Measurements from ENCODE around the gene ANO6. TPM values are rescaled to one million over a fixed set of nuclear protein-coding genes. Genes with fewer than 3 reads are reported as not detected.

The ANO6 gene
- polyA plus RNA-seq, 1 donor: 73.3 TPM

DNA sequence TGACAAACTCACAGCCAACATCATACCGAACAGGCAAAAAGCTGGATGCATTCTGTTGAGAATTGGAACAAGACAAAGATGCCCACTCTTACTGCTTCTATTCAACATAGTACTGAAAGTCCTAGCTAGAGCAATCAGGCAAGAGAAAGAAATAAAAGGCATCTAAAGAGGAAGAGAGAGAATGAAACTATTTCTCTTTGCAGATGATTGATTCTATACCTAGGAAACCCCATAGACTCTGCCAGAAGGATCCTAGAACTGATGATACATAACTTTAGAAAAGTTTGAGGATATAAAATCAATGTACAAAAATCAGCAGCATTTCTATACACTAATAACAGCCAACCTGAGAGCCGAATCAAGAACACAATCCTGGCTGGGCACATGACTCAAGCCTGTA is 6.1 kb upstream of the ANO6 start:
- no peak for DNase-seq

DNA sequence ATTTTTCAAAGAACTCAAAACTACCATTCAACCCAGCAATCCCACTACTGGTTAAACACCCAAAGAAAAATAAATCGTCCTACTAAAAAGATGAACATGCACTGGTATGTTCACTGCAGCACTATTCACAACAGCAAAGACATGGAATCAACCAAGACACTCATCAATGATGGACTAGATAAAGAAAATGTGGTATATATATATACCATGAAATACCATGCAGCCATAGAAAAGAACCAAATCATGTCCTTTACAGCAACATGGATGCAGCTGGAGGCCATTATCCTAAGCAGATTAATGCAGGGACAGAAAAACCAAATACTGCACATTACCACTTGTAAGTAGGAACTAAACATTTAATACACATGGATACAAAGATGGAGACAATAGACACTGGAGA is 3.8 kb upstream of the ANO6 start:
- DNase-seq: no peak

DNA sequence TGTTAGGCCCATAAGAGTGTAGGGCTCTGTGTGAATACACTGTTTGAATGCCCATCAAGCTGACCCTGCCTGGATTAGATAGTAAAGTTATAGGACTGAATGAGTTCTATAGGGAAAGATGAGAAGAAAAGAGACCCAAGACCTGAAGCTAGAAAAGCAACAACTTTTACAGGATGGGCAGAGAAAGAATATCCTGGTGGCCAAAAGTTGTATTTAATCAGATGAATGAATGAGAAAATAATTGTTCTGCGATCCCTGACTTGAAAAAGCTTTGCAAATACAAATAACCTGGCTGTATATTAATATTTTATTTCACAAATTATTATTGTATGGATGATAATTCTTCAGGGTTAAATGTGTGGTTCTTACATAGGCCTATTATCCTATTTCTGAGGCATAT is 2.8 kb upstream of the ANO6 start:
- DNase-seq: no peak

DNA sequence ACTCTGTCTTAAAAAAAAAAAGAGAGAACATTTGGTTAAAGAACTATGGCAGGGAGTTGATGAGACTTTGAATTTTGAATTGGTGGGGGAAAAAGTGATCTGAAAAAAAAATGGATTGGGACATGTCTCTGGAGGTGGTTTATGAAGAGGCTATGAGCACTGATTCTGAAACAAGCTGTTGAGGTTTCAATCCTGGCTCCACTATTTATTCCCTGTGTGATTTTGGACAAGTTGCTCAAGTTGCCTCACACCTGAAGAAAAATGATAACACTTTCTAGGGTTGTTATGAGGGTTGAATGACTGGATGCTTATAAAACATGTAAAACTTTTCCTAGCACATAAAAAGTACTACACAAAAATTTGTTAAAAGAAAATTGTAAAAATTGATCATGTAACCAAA is 1.8 kb upstream of the ANO6 start:
- DNase-seq: no peak

DNA sequence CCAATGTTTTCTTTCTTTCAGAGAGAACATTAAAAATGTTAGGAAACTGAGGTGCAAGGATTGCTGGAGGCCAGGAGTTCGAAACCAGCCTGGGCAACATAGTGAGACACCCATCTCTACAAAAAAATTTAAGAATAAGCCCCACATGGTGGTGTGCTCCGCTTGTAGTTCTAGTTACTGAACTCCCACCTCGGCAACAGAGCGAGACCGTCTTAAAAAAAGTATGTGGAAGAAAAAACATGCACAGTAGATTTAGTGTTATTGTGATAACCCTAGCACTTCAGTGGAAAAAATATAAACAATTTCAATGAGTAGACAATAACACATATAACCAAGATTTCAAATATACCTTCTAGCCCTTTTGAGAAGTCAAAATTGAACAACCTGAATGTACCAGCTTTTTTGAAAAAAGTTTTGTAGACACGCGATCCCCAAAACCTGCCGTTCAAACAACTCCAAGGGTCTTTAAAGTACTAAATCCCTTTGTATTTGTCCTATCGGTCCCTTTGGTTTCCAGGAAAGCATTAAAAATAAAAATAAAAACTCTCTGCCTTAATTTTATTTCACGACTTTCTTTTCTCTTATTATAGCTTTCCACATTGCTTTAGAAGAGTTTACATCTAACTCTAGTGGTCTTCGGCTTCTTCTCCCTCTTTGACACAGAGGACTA is 1.0 kb upstream of the ANO6 start:
- peak; percentile 38 for DNase-seq

DNA sequence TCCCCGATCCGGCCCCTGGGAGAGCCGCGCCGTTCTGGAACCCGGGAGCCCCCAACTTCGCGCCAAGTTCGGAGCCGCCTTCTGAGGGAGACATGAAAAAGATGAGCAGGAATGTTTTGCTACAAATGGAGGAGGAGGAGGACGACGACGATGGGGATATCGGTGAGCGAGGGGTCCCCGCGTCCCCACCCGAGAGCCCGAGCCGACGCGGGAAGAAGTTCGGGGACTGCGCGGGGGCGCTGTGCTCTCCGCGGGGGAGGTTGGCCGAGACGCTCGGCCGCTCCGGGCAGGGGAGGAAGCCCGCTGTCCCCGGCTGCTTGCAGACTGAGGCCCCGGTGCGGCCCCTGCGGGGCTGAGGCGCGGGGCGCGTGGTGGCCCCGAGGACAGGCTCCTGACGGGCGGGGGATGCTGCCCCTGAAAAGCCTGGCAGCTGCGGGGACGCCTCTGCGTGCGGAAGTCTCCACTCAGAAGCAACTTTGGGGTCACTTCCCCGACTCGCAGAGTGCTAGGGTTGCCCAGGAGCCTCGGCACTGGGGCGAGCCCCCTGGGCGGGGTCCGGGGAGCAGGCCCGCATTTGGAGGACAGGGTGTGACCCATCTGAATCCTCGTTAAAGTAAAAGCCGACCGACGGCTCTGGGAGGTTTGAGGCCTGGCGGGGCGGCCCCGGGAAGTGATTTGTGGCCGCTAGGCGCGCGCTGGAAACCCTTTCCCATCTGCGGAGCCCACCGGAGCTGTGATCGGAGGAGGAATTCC is 511 bp downstream of the ANO6 start:
- peak; percentile 41 for DNase-seq

DNA sequence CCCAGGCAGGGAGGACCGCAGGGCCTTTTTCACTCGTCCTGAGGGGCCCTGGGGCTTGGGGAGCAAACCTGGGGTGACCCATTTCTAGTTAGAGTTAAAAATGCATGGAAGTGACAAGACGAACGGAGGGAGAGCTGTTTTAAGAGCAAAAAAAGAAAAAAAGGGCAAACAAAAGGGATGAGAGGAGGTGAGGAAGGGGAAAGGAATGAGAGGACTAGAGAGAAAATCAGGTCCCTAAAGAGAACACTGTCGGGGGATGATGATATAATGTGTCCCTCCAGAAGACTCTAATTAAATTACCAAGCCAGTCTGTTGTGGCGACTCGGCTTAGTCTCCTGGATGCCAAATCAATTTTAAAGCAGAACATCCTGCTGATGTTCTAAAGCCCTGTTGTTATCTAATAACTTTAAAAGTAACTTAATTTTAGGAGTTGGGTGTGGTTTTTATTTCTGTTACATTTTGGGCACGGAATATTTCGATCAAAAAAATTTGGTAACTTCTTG is 1.1 kb downstream of the ANO6 start:
- DNase-seq: no peak

DNA sequence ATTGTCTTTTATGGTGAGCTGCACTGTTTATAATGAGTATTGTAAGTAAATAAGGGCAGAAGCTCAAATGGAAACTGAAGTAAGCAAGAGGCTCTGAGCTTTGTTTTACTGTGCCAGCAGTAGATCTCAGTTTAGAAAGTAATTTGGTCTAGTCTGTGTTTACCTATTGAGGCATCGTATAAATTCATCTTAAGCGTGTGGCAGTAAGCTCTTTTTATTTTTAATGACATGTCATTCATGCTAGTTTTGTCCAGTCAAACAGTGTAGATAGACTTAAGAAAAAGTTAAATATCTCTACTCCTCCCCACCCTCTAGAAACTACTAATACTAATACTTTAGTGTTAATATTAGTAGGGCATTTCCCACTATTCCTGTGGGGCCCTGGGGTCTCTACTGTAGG is 2.0 kb downstream of the ANO6 start:
- DNase-seq: no peak

DNA sequence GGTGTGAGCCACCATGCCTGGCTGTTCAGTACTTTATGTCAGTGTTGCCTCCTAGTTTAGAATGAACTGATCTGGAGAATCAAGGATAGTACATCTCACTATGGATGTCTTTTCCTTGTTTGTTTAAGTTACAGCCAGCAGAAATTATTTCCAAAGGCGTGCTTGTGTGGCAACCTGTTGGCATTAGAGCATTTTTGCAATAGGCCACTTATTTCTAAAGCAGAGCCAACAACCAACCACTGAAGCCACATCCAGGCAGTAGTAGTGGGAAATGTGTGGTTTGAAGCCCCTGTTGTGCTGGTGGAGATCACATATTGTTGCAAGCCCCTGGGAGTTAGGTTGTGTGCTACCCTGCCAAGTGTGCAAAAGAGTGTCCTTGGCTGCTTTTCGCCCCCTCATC is 3.7 kb downstream of the ANO6 start:
- DNase-seq: no peak

DNA sequence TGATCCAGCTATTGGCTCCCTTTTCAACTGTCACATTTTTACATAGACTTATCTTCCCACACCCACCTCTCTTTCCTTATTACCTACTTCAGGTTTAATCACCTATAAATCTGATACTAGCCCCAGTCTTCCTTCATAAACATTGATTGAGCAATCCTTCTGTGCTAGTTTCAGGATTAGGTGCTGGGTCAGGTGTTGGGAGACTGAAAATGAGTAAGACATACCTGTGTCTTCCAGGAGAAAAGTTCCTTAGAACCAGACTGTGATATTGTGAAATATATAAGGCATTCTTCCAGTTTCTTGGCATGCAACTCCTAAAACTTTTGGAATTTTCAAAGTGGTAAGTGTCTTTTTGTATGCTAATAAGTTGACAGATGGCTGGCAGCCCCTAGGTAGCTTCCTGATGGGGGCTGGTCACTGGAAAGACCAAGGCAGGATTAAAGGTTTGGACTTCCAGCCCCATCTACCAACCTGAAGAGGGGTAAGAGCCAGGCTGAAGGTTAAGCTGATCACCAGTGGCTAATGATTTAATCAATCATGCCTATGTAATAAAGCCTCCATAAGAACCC is 4.6 kb downstream of the ANO6 start:
- no peak for DNase-seq

DNA sequence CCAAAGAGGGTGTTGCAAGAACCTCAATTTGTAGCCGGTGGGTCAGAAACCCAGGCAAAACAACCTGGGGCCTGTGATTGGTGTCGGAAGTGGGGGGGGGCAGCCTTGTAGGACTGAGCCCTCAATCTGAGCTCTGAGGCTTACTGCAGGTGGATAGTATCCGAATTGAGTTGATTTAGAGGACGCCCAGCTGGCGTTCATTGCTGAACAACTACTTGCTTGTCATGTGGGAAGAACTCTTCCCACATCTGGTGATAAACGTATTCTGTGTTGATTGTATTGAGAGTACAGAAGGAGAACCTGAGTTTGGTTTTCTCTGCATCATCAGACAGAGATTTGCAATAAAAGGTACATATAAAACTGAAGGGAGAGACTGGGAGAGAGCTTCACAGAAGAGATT is 5.1 kb downstream of the ANO6 start:
- no peak for DNase-seq

DNA sequence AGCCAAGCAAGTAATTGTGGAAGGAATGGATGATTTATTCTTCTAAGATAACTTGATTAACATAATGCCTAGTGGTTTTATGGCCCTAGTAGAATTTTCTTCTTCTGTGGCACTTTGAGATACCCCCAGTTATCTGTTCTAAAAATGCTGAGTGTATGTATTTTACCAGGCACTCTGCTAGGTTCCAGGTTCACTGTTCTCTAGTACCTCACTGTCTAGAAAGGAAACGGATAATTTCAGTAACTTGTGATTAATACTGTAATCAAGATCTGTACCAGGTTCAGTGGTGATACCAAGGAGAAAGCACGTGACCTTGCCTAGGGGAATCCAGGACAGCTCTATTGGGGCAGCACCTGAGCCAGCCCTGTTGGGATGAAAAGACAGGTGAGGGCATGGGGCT is 8.0 kb downstream of the ANO6 start:
- no peak for DNase-seq

DNA sequence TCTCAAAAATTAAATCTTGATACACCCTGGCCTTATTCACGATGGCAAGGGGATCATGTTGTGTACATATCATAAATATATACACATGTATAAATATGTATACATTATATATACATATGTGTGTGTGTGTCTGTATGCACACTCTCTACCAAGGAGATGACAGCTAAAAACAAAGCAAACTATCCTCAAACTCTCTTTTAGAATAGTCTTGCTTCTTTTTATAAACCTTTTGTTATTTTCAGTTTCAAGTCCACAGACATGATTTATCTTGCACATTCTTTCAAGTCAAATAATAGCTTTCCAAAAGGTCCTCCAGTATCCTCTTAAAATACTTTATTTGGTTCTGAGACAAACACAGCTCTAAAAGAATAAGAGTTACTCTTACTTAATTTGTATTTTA is 8.4 kb downstream of the ANO6 start:
- DNase-seq: no peak

DNA sequence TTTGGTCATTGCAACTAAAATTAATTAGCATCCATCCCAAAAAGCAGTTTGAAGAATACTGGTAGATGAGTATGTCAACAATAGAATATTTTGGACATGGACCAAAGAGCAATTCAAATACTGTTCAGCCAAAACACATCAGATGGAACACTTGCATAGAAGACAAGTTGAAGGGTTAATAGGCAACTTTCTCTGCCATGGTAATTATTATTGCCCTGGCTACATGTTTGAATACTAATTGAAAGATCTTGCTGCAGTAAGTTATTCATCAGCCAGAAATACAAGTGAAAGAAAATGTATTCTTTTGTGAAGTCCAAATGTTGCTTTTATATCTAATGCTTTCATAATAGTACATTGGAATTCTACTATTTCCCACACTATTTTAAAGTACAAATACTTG is 10.1 kb downstream of the ANO6 start:
- no peak for DNase-seq

DNA sequence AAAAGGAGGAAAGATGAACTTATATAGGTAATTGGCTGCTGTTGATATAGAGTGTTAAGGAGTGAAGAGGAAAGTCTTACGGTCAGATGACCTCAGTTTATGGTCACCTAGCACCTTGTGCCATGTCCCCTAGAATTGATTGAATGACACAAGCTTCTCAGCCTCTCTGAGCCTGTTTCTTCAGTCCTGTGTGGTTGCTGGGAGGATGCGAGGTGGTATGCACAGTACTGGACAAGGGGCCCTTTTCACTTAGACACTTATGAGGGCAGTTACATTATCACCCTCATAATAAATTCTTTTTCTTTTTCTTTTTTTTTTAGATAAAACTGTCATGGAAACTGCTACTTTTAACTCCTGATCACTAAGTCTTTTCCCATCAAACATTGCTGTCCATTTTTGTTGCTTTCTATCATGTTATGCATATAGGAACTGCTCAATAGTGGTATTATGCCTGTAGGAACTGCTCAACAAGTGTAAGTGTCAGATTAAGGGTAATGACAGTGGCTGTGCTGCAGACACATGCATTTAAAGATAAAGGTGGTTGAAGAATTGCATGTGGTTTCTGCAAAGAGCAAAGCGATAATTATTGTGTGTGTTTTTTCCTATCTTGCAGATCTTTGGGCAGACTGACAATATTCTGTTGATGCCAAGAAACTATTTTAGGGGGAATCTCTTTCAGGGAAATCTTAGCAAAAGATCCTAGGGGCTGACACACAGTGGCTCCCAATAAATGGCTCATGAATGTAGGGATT is 11.6 kb downstream of the ANO6 start:
- no peak for DNase-seq

DNA sequence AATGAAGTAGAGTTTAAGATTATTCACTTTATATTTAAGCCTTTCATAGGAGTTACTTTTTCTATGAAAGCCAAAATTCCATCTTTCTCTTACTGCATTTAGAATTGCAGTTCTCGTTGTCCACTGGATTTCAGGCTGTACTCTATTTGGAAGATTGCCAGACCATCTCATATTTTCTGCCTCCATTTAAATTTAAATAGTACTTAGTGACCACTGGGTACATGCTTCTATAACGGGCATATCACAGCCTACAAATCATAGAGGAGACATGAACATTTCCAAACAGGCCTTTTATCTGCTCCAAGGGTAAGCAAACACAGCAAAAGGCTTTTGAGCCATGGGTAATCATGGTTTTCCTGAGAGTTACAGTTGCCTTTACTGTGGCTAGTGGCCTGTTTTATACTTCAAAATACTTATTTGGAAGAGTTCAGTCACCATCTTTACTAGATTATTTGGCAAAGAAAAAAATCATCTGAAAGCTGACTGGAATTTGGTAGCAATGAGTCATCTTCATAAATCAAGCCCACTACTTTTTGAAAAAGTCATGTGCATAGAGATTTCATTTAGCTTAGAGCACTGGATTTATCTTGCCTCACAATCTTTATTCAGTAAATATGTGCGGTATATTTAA is 15.7 kb downstream of the ANO6 start:
- no peak for DNase-seq

DNA sequence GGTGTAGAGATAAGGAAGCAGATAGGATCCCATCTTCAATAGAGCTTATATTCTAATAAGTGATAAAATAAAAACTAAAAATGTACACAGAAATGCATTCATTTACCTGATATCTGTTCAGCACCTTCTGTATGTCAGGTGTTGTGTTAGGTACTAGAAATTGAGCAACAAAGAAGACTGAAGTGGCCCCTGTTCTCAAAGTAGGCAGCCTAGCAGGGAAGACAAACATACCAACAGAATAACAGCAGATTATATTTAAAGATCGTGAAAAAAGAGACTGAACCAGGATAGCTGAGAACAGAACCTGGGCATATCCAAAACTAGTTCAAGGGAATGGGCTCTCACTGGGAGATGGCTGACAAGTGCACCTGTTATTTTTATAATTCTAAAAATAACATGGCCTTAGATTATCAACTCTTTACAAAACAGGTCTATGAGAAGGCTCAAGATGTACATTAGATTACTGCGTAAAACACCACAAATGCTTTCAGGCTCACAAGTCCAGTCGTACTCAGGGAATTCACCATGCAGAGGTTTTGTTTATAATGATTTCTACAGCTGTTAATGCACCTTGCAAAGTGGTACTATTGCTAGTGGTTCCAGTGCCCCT is 16.4 kb downstream of the ANO6 start:
- no peak for DNase-seq

DNA sequence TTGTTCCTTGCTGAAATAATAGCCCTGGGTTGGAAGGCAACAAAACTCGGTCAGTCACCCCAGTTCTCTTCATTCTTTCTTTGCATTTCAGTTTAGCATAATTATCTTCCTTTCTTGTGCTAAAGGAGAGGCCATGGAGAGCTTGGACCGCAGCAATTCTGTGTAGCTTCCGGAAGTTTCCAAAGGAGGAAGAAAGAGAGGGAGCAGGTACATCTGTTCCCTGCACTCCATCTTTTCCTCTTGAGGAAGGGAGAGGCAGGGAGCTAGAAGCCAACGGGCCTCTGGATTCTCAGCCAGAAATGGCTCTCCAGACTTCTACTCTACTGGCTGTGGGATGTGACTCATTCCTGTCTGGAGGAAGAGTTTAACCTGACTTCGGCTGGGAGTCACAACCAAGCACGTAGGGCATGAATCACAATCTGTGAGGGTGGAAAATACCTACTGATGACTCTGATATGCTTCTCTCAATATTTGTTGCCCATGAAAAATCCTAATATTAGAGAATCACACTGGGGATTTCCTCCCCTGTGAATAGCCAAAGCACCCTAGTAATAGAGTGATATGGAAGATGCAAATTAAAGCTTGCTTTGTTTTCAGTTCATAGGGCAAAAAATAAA is 17.0 kb downstream of the ANO6 start:
- DNase-seq: no peak

DNA sequence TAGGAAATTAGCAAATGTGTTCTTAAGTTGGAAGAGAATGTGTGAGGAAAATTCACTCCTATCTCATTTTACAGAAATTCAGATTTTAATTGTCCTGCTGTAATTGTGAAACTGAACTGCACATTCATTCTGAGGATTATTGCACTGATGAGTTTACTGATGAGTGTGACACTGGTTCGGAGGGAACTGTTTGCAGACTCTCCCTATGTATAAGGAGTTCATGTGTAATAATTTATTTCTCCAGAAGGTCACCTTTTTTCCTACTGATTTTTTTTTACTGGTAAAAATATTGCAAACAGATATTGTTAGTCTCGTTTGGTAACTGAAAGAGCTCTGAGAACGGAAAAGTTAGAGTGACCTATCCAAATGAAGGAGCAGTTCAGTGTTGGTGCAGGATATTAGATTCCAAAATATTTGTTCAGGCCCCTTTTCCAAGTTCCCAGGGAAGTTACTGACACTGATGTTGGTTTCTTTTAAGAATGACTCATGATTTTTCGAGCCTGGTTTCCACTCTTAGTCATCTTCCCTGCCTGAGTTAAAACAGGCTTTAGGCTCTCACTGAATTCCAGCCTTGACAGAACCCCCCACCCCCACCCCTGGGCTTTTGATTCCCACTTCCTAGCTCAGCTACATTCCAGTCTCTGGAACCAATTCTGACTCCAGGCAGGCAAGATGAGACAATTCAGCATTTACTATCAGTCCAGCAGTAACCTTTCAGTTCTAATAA is 18.4 kb downstream of the ANO6 start:
- DNase-seq: peak; percentile 50
